ENCODE data around the gene HNRNPH1. TPM values are rescaled to one million over a fixed set of nuclear protein-coding genes. Genes with fewer than 3 reads are reported as not detected.
A peak's percentile ranks its signal among the peaks of the same experiment; 100 is the strongest.

HNRNPH1 gene
- total and polyA plus RNA-seq, 2 of the 13 experiments (the other 11 are each of a cell fraction or from before 2014, with no cell fraction given): 382 to 1,064 TPM

DNA sequence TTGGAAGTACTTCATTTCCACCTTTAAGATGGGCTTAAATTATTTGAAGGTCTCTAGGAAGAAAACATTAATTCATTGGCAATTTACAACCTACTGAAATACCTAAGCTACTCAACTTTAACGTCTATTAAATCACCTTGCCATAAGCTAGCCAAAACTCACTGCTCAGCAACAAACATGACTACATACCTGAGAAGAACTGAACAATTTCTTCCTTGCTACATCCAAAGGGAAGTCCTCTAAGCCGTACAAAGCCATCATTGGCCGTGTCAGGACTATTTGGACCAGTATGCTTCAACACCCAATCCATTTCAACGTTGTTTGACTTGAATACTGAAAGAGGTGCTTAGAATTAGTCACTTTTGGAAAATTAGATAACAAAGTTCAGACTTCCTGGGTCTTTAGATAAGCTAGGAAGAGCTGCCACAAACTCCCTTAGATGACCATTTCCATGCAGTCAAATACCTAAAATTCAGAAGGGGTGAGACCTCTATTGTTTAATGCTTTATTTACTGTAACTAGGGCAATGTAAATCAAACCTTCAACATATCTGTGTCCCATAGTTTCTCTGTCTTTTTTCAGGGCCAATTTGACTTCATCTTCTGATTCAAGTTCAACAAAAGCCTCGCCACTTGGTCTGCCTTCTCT lies 2.6 kb downstream of the HNRNPH1 start (continued):
- TF ChIP-seq KDM6A (CRISPR knock-in tag; IDR thresholded peaks at IDR 0.05; ENCODE audit: low read depth) (no peak), ZNF343 (CRISPR knock-in tag; IDR thresholded peaks at IDR 0.05) (no peak), TRIM24 (CRISPR knock-in tag; IDR thresholded peaks at IDR 0.05) (no peak)

DNA sequence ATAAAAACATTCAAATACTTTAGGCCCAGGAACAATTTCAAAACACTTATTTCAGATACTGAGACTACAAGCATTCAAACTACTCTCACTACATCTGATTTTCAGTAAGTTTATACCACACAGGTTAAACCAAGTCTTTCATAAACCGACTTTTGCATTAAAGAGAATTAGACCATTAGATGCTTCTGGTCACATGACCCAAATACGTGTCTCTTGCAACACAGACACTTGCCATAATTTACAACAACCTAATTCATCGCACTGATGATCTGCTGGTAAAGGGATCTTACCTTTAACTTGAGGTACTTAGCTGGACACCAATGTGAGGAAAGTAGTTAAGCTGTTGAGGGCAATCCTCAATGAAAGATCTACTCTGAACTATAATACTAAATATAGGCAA lies 3.2 kb downstream of the HNRNPH1 start:
- FAIRE-seq: no peak
- H3K36me3 ChIP-seq (replicated peaks in 1 of 2; ENCODE audit: control insufficient read depth in 1 of 2, insufficient read depth in 2 of 2, low read length in 2 of 2): peaks cover 21 to 58% of the 10 kb centered on the region in 2 experiments
- no peak overlapping the region for H2AFZ ChIP-seq (ENCODE audit: low read length)
- H3K79me2 ChIP-seq (ENCODE audit: insufficient read depth, low read length): peaks cover 82% of the 10 kb centered on the region
- 8% methylated on average over 3 of the region's 3 CpGs for WGBS (ENCODE audit: low lambda C conversion rate)
- H3K9me3 ChIP-seq (ENCODE audit: low read length): no peaks in the 10 kb centered on the region
- peaks cover 68% of the 10 kb centered on the region for H3K4me1 ChIP-seq (ENCODE audit: insufficient read depth, low read length)
- BruUV-seq (replicated peaks): no TSS peak
- peaks cover 79% of the 10 kb centered on the region for H4K20me1 ChIP-seq (ENCODE audit: insufficient read depth, low read length)
- peak overlapping the region; percentile 84 to 99 (median 96); a peak in 5 of 6 replicates for H3K4me3 ChIP-seq (replicated peaks in 1 of 3; ENCODE audit: insufficient read depth in 1 of 3, low read depth in 2 of 3, low read length in 3 of 3)
- H3K27ac ChIP-seq (ENCODE audit: extremely low read length, insufficient read depth, low read length): no peak overlapping the region
- no peak for ATAC-seq
- ChIA-PET POLR2A (interaction anchor here (3.3 kb wide), 1 partner anchor 11 kb away, joined by 19 read pairs; no protein-coding TSS in a partner anchor), CTCF (ENCODE audit: low intra/inter-chr PET ratio, low total read pairs) (no interaction called here)
- H3K9ac ChIP-seq (ENCODE audit: insufficient read depth, low read depth, low read length): peak overlapping the region; percentile 70
- H3K27me3 ChIP-seq (ENCODE audit: control insufficient read depth in 1 of 2, insufficient read depth in 2 of 2, low read length in 2 of 2): no peaks in the 10 kb centered on the region; a peak in 1 of 5 replicates
- peak overlapping the region; percentile 99 for H3K4me2 ChIP-seq (ENCODE audit: low read depth, low read length)
- intact Hi-C loops (cut with micrococcal nuclease; ENCODE audit: unreplicated experiment): loop anchor here (5.0 kb wide), 1 partner anchor 77 kb away; the partner anchor contains the start of gene CANX
- in situ Hi-C loops (cut with HindIII; ENCODE audit: extremely low pct_ligation_motif_present, low pct_unique_long_range_greater_than_20kb): no loop called here
- no peak for DNase-seq (ENCODE audit: low spot score)
- peak; percentile 39; the same call in 1 of the 2 replicates for TF ChIP-seq RAD51 (IDR thresholded peaks at IDR 0.05; ENCODE audit: borderline replicate concordance)
- no peak for TF ChIP-seq PLRG1 (conservative IDR thresholded peaks at IDR 0.05)
- TF ChIP-seq, protein P1, sequence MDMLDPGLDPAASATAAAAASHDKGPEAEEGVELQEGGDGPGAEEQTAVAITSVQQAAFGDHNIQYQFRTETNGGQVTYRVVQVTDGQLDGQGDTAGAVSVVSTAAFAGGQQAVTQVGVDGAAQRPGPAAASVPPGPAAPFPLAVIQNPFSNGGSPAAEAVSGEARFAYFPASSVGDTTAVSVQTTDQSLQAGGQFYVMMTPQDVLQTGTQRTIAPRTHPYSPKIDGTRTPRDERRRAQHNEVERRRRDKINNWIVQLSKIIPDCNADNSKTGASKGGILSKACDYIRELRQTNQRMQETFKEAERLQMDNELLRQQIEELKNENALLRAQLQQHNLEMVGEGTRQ (IDR thresholded peaks at IDR 0.05; ENCODE audit: low read depth, low read length): peak; percentile 45; the same call in 1 of the 2 replicates
- TF ChIP-seq, protein P1 (CRISPR knock-in tag; IDR thresholded peaks at IDR 0.05; ENCODE audit: borderline replicate concordance): peak; percentile 33; the same call in 1 of the 2 replicates
- peak; percentile 19; the same call in 1 of the 2 replicates for TF ChIP-seq RBFOX2 (IDR thresholded peaks at IDR 0.05; ENCODE audit: low read depth, low read length)
- no peak for TF ChIP-seq NRL (CRISPR knock-in tag; IDR thresholded peaks at IDR 0.05; ENCODE audit: borderline replicate concordance)
- no peak for TF ChIP-seq SIN3B (IDR thresholded peaks at IDR 0.05; ENCODE audit: low read length)
- TF ChIP-seq ZNF556 (CRISPR knock-in tag; IDR thresholded peaks at IDR 0.05; ENCODE audit: borderline replicate concordance): no peak
- TF ChIP-seq, protein P2, sequence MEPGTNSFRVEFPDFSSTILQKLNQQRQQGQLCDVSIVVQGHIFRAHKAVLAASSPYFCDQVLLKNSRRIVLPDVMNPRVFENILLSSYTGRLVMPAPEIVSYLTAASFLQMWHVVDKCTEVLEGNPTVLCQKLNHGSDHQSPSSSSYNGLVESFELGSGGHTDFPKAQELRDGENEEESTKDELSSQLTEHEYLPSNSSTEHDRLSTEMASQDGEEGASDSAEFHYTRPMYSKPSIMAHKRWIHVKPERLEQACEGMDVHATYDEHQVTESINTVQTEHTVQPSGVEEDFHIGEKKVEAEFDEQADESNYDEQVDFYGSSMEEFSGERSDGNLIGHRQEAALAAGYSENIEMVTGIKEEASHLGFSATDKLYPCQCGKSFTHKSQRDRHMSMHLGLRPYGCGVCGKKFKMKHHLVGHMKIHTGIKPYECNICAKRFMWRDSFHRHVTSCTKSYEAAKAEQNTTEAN (CRISPR knock-in tag; conservative IDR thresholded peaks at IDR 0.05): no peak
- TF ChIP-seq POLR2A (IDR thresholded peaks at IDR 0.05; ENCODE audit: insufficient read depth in 1 of 2, low read depth in 2 of 2, low read length in 2 of 2): peak in 1 of 2 experiments; percentile 42; a peak in 1 of 4 replicates
- TF ChIP-seq DR1 (CRISPR knock-in tag; IDR thresholded peaks at IDR 0.05): no peak
- no peak for TF ChIP-seq FOXK2 (IDR thresholded peaks at IDR 0.05)
- TF ChIP-seq, protein P3, sequence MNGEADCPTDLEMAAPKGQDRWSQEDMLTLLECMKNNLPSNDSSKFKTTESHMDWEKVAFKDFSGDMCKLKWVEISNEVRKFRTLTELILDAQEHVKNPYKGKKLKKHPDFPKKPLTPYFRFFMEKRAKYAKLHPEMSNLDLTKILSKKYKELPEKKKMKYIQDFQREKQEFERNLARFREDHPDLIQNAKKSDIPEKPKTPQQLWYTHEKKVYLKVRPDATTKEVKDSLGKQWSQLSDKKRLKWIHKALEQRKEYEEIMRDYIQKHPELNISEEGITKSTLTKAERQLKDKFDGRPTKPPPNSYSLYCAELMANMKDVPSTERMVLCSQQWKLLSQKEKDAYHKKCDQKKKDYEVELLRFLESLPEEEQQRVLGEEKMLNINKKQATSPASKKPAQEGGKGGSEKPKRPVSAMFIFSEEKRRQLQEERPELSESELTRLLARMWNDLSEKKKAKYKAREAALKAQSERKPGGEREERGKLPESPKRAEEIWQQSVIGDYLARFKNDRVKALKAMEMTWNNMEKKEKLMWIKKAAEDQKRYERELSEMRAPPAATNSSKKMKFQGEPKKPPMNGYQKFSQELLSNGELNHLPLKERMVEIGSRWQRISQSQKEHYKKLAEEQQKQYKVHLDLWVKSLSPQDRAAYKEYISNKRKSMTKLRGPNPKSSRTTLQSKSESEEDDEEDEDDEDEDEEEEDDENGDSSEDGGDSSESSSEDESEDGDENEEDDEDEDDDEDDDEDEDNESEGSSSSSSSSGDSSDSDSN (CRISPR knock-in tag; IDR thresholded peaks at IDR 0.05): no peak
- TF ChIP-seq CEBPB (IDR thresholded peaks at IDR 0.05; ENCODE audit: borderline replicate concordance, low read depth, low read length): 0 out of 2 replicates have a peak, but pooled peaks have one; percentile 6
- TF ChIP-seq ZNF724P (CRISPR knock-in tag; IDR thresholded peaks at IDR 0.05; ENCODE audit: borderline replicate concordance): no peak

Measured in HepG2 (cell line).